Hematopoietic multipotent progenitor cell (in vitro differentiated cells): Measurements from ENCODE around the gene POLR3C. TPM values are rescaled to one million over a fixed set of nuclear protein-coding genes. Genes with fewer than 3 reads are reported as not detected.

Experiments used
- DNase-seq, 3 donors: peaks; one replicate each; pipeline ENCODE4 v3.0.0-alpha.2; 2011 to 2015; ENCODE audit warnings: low read depth in 2 of 3, low spot score in 2 of 3
- total RNA-seq: library from RNA; depleted of rRNA; stranded (reverse); fragments of >200 nt; gene quantifications from one replicate; pipeline ENCODE4 v1.2.3, GENCODE V29; 2012

Gene POLR3C
- total RNA-seq, 1 donor = 46.0 TPM

DNA sequence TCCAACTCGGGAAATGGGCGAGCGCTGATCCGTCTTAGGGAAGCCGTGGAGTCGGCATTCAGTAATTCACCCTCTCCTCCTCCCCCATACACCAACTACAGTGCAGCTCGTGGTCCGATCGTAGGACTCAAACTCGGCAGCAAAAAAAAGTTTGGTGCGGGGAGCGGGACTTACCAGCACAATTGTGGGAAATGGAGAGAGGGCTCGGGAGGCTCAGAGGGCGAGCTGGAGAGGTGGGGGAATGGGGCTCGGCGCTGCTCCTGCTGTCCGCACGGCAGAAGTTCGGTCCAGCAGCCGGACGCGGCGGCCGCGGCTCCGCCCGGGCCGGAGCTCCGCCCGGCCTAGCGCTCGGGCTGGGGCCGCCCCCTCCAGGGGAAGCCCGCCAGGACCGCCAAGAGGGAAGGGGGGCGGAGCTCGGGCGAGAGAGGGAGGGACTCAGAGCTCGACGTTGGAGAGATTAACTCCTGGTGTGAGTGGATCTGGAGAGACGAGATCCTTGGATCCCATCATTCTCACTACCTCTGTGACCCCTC lies 35.6 kb downstream of the POLR3C start:
- peak; percentile 33 to 77 (median 73) for DNase-seq

DNA sequence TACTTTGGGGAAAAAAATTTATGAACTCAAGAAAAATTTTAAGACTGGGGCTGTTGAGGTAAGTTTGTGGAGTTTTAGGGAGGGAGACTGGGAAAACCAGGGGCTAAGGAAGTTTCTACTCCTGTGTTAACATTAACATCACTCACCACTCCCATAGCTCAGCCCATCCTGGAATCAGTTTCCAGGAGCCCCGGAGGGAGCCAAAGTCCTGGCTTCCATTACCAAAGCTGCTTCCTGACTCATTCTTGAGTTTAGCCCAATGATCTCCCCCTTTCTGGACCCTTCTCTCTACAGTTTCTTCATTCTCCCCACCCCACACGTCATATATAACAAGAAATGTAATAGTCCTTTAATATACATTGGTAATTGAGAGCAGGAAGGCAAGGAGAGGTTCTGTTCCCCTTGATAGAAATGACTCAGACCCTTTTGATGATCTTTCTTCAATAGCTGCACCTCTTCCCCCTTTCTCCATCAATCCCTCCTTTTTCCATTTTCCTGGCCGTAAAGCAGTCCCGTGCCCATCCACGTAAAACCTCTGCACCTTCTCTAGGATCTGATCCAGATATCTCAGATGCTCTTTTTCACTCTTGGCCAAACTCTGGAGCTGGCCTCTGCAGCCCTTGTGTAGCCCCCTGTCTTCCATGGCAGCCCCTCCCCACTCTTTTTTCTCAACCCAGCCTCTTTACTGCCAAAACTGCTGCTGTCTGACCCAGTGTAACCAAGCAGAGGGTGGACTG lies 39.5 kb downstream of the POLR3C start:
- no peak for DNase-seq

DNA sequence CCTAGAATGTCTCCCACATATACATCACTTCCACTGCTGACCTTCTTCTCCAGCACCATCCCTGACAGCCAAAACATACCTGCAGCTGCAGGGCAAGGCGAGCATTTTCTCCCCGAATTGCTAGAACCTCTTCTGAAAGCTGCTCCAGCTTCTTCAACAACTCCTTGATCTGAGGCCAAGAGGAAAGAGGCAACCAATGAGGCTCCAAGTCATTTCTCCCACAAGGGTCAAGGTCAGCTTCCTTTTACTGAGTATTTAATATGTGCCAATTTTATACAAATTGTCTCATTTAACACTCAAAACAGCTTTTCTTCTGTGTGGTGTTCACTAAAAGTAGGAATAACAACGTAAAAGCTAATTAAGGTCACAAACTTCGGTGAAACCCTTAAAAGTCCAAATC lies 44.2 kb downstream of the POLR3C start:
- no peak for DNase-seq

DNA sequence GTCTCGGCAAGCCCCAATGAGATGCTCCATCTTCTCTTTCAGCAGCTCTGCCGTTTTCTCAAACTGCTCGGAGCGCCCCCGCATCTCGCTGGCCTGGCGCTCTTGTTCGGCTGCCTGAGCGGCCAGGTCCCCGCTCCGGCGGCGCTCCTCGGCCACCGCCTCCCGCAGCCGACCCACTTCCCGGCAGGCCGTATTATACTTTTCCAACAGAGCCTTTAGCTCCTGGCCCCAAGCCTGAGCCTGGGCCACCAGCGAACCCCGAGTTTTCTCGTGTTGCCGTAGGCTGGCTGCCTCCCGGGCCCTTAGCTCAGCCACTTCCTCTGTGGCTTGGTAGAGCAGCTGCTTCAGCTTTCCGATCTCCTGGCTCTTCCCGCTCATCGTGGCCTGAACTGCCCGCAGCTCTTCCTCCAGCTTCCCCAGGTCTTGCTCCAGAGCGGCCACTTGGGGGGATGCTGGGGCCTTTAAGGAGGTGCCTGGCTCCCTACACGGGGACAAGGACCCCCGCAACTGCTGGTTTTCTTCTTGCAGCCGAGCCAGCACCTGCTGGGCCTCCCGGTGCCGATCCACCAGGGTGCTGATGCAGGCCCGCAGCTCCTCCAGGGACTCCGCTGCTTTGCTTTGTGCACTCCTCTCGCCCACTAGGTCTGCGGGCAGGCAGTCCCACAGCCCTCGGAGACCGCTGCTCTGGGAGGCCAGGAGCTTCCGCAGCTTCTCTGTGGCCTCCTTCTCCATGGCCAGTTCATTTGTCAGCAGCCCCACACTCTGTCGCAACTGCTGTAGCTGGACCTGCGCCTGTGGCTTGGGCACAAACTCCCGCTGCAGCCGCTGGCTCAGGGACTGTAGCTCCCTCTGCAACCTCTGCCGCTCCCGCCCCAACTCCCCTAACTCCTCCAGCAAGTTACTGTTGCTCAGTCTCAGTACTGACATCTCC lies 48.3 kb downstream of the POLR3C start:
- DNase-seq = peak in 2 of 3 donors; percentile 40 to 58

DNA sequence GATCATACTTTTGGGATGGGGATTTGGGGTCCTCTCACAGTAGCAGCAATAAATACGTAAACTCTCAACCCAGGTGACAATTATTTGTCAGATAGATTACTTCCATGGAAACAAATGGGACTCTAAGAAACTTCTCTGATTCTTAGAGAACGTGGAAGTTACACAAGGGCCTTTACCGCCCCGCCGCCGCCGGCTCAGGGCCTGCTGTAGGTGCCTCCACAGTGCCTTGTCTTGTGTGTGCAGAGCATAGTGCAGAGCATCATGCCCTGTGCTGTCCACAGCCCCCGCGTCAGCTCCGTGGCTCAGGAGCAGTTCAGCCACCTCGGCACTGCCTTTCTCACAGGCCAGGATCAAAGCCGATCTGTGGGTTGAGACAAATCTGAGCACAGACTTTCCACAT lies 50.6 kb downstream of the POLR3C start:
- DNase-seq = no peak

DNA sequence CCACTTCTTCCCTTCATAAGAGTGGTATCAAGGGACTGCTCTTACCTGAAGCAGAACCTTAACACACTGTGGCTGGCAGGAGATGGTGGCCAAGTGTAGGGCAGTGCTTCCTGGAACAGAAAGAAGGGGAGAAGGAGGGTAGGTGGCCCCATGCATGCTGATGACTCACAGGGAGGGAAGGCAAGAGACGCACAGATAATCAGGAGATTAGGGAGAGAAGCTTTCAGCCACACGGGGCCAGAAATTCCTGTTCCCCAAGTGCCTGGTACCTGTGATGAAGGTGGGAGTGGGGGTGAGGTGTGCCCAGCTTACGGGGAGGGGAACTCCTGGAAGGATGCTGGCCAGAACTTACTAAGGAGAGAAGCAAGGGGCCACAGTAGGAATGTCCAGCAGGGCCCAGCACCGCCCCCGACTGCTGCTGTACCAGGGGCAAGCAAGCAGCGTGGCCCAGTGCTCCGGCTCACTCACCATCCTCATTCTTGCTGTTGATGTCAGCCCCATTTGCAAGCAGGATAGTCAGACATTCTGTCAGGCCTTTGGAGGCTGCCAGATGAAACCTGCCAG lies 54.0 kb downstream of the POLR3C start:
- DNase-seq = no peak

DNA sequence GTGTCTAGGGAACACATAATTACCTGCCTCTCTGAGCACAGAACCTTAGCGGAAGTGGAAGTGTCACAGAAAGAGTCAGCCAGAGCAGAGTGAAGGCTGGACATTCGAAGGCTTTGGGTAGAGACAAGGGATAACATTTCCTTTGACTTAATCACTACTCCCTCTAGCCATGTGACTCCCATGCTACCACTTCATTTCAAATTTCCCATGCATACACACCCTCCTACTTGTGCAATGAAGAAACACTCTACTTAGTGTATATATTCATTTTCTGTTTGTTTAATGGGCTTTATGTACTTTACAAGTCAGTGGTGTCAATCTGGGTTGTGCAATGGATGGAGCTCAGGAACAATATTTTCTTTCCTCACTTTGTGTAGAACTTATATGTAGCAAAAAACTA lies 54.7 kb downstream of the POLR3C start:
- no peak for DNase-seq

DNA sequence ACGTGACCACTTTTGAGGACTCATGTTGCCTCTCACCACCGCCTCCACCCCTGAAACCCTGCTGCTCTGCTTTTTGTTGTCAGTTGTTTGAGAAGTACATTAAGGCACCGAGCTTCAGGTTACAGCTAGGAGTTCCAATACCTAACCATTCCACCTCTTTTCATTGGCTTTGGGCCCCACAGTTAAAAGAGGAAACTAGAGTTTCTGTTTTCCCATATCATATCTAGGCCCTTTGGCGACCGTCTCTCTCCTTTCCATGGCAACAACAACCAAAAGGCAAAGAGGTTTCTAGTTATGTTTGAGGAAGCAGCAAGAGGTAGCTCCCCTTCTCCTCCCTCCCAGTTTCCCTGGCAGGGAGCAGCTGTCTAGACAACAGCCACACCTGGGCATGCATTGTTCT lies 55.8 kb downstream of the POLR3C start:
- peak in 1 of 3 donors; percentile 41 for DNase-seq

DNA sequence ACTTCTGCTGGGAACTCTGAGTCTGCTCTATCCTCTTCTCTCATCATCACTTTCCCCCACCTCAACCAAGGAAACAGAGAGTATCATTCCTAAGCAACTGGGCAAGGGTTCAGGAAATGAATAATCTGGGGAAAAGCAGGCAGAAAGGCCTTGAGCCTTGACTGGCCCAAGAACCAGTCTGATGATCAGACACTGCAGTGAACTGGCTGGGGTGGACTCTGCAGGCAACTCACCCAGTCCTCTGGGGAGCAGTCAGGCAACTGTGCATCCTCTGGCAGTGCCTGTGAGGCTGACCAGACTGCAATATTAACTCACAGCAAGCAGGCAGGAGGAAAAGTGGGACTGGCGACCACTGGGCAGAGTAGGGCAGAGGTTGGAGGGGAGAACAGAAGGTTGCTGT lies 60.7 kb downstream of the POLR3C start:
- no peak for DNase-seq

DNA sequence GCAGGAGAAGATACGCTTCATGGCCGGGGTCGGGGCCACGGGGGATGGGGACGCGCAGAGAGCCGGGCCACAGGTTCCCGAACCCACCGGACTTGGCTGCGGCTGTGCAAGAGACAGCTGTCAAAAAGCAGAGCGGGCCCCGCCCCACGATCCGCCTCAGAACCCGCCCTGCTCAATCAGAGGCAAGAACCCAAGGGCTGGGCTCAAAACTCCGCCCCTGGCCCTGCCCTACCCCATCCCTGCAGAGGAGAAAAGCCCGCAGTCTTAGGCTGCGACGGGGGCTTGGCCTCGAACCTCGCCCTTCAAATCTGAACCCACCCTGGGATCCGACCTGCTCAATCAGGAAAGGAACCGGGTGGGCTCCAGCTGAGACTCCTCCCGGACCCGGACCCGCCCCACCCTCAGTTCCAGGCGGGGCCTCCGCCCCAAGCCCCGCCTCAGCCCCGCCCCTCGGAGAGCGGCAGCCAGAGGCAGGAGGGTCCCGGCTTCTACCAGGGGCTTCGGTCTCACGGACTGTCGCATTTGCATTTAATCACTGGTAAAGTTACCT lies 61.8 kb downstream of the POLR3C start, which contains the start of gene ANKRD35:
Gene ANKRD35, minus strand, starts transcription at position 129 of the 550 bp plus-strand sequence. Its CDS starts 108 bp downstream, at position 21.
- DNase-seq = peak; percentile 54 to 84 (median 78)

DNA sequence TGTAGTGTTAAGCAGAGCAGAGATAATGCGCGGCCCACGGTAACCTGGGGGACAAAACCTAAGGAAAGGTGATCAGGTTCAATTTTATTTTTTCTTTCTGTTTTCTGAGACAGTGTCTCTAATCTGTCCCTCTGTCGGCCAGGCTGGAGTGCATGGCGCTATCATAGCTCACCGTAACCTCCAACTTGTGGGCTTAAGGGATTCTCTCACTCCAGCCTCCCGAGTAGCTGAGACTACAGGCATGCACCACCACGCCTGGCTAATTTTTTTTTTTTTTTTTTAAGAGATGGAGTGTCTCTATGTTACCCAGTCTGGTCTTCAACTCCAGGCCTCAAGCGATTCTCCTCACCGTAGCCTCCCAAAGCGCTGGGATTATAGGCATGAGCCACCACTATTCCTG lies 62.4 kb downstream of the POLR3C start:
- DNase-seq = no peak

DNA sequence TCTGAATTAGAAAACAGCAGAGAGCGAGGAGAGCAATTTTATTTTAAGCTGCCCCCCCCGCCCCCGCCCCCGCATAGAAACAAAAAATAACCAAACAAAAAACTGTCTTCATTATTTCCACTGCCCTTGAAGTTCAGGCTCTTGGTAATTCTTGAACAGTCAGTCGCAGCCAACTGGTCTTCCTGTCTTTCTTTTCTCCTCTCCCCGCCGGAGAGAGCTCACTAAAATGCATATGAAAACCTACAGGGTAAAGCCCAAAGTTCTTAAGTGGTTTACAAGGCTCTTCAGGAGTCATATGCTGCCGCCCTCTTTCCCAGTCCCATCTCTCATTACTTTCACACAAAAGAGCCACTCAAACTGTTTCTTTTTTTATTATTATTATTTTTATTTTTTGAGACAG lies 62.8 kb downstream of the POLR3C start:
- no peak for DNase-seq

DNA sequence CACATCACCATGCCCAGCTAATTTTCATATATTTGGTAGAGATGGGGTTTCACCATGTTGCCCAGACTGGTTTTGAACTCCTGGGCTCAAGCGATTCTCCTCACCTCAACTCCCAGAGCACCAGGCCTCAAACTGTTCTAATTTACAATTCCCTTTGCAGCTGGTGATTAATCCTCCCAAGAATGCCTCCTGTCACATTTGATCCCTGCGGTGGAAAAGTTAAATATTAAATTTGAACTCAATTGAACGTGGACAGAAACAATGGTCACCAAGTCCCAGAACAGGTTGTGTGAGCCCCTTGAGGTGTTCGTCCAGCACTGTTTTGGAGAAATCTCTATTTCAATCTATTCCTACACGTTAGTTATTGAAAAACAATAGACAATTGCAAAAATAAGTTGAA lies 63.6 kb downstream of the POLR3C start:
- no peak for DNase-seq

DNA sequence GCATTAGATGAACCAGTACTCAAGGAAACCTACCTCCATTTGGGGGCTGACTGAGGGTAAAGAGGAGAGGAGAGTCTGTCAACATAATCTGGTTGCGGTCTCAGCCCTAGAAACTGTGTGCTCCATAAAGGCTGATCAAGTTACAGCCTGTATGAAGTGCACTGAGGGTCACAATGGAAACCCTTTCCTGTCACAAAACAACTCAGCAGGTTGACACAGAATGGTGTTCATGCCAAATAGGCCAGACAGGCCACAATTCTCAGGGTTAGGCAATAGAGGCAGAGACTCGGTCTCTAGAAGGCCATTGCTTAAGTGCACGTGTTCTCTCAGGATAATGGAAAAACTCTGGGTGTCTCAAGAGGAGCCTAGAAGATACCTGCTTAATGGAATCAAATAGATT lies 65.7 kb downstream of the POLR3C start:
- no peak for DNase-seq

DNA sequence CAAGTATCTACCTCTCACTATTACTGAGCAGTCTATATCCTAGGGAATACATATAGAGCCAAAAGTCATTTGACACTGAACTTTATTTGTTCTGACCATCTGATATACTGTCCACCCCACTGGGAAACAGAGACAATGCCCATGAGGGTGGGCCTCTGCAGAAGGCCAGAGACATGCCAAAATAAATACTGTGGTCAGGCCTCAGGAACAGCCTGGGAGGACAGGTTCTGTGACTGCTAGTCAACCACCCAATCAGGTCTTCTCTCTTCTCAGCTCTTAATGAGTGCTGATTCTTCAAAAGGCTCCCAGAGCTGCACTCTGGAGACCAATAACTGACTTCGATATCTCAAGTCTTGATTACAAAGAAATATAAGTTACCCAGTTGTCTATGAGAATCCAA lies 67.1 kb downstream of the POLR3C start:
- DNase-seq = no peak

DNA sequence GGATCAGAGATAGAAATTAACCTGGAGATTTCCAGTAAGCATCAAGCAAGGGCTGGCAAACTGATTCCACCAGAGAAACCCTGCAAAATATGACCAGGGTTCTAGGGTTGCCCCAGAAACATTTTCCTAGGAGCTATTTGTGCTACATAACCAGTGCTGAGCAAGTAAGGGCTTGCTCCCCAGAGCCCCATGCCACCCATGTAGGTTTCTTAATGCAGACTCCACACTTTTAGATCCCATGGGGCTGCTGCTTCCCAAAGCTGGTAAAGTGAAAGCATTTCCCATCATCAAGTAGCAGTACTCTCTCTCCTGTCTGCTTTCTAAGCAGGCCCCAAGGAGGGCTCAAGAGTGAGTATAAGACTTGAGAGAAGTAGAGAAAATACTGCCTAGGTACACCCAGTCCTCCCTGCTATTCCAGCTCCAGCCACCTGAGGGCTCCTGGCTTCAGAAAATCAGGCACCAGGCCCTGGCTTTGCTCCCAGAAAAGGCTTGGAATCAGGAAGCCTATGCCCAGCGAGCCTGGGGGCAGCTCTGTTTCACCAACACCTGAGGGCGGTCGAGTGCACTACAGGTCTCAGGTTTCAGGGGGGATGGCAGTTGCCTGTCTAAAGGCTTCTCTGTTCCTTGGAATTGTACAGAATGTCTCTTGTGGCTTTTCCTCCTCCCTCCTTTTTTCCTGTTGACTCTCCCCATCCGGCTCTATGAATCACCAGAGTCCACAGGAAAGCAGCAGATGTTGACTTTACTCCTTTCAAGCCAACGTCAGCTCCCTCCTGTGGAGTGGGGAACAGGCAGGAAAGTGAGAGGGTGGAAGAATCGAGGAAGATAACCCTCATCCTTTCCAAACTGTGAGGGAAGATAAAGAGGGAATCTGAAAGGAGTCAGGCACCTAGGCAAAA lies 67.8 kb downstream of the POLR3C start:
- peak in 2 of 3 donors; percentile 74 to 76 for DNase-seq

DNA sequence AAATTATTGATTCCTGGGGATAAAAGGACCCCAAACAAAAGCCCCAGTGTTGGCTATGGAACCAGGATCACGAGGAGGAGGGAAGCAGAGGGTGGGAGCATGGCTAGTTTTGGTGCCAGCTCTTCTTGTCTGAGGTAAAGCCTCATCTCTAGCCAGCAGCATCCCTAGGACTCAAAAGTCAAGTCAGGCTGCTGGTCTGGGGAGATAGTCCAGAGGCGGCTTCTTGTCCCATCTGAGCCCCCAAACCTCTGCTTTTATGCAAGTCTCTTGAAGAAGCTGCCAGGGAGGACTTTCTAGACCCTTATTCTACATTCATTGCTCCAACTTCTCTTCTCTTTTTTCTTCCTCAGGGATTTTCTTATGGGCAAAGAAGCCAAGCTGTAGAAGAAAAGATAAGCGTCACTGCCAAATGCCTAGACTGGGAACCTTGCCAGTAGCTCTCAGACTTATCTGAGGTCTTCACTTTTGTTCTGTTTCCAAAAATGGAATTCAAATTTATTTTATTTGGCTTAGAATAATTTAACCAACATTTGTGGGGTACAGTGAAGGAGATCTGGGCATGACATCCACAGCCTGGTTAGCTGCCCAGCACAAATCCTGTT lies 68.6 kb downstream of the POLR3C start:
- DNase-seq = no peak

DNA sequence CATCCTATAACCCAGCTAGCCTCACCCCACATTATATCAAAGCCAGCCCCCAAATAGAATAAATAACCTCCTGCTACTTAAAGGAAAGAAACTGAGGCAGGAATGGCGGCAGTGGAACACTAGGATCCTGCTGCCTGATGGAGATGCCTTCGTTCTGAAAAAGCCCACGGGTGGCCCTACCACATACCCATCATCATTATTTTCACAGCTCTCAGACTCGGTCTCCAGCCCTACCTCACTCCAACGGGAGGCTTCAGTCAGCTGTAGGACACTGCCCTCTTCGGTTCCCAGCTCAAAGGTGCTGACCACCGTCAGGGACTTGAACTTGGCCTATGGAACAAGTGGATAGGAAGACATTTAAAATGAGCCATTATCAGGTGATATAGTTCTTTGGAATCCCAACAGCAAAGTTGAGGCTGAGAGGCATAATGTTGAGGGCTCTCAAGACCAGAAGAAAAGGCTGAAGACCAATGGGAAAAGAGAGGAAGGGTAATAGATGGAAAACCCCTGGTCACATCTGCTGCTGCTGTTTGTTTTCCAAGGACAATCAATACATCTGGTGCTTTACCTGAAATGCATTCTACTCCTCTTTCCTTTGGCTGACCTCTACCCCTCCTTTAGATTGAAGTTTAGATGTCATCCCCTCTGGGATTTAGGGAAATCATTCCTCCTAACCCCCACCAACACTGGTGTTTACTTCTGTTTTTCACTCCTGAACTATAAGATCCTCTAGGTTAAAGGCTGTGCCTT lies 69.5 kb downstream of the POLR3C start:
- DNase-seq = no peak
